Osteoblast (primary cell): Measurements from ENCODE around the gene GLRX3. TPM values are rescaled to one million over a fixed set of nuclear protein-coding genes. Genes with fewer than 3 reads are reported as not detected.
"Not testable (repeated sequence)": the region's sequence is repeated elsewhere in the genome, so short reads cannot be mapped to it uniquely, and the experiment has no call there.

Source experiments
- DNase-seq: peaks from one replicate; pipeline ENCODE4 v3.0.0; 2011; ENCODE audit warnings: low spot score, mixed read lengths; ENCODE audit not compliant: insufficient read length; ENCODE audit errors: missing footprints
- H2AFZ ChIP-seq: 2 replicates; pipeline ENCODE4 v1.6.0; 2011; ENCODE audit warnings: mild to moderate bottlenecking, low read length
- H3K27ac ChIP-seq: 2 replicates; pipeline ENCODE4 v1.5.1; 2011; ENCODE audit warnings: mild to moderate bottlenecking, low read depth, low read length, moderate library complexity
- H3K27me3 ChIP-seq: 2 replicates; pipeline ENCODE4 v1.6.0; 2012; ENCODE audit warnings: mild to moderate bottlenecking, control low read depth, inconsistent platforms, low read length, moderate library complexity; ENCODE audit not compliant: insufficient read depth
- H3K36me3 ChIP-seq: 2 replicates; pipeline ENCODE4 v1.5.1; 2011; ENCODE audit warnings: mild to moderate bottlenecking, low read length, control low read depth, moderate library complexity; ENCODE audit not compliant: insufficient read depth
- H3K4me1 ChIP-seq: 2 replicates; pipeline ENCODE4 v1.5.1; 2011; ENCODE audit warnings: mild to moderate bottlenecking, low read length, control low read depth, moderate library complexity; ENCODE audit not compliant: insufficient read depth
- H3K4me2 ChIP-seq: 2 replicates; pipeline ENCODE4 v1.6.0; 2011; ENCODE audit warnings: mild to moderate bottlenecking, low read length; ENCODE audit not compliant: insufficient read depth
- H3K4me3 ChIP-seq: fragments of 200-600 bp; sonication (generic); 3 replicates; pipeline ENCODE4 v1.5.1; 2012; ENCODE audit warnings: mild to moderate bottlenecking, low read length, inconsistent platforms; ENCODE audit not compliant: insufficient read depth
- H3K79me2 ChIP-seq: 2 replicates; pipeline ENCODE4 v1.6.0; 2012; ENCODE audit warnings: mild to moderate bottlenecking, low read length, control low read depth, inconsistent platforms; ENCODE audit not compliant: insufficient read depth
- H3K9me3 ChIP-seq: 2 replicates; pipeline ENCODE4 v1.5.1; 2011; ENCODE audit warnings: low read depth, low read length, control low read depth
- H4K20me1 ChIP-seq: 2 replicates; pipeline ENCODE4 v1.6.0; 2012; ENCODE audit warnings: mild to moderate bottlenecking, low read length, control low read depth; ENCODE audit not compliant: insufficient read depth
- total RNA-seq: library from RNA; depleted of rRNA; stranded (reverse); fragments of >200 nt; gene quantifications from 2 replicates; pipeline ENCODE4 v1.2.3, GENCODE V29; 2012
- TF ChIP-seq, protein P1 (sequence below): IDR thresholded peaks from 2 replicates; pipeline ENCODE4 v1.5.1; 2011; ENCODE audit warnings: mild to moderate bottlenecking, low read depth, low read length, moderate library complexity; ENCODE audit errors: extremely low read depth

Gene GLRX3
- 70.1 and 74.9 TPM in 2 replicates for total RNA-seq

- peaks cover 52% of the 10 kb centered on the region for H3K79me2 ChIP-seq
- peak; percentile 99 for DNase-seq
These were observed at the start of gene GLRX3 for GRCh38 chr10:130136226-130137089. TSS of gene GLRX3 (plus strand) at chr10:130136391. CDS start at chr10:130136421, 30 bp downstream.

DNA sequence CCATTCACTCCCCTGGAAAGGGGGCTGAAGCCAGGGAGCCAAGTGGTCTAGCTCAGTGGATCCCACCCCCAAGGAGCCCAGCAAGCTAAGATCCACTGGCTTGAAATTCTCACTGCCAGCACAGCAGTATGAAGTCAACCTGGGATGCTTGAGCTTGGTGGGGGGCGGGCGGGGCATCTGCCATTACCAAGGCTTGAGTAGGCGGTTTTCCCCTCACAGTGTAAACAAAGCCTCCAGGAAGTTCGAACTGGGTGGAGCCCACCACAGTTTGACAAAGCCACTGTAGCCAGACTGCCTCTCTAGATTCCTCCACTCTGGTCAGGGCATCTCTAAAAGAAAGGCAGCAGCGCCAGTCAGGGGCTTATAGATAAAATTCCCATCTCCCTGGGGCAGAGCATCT lies 45.6 kb upstream of the GLRX3 start:
- H3K27me3 ChIP-seq, H4K20me1 ChIP-seq, H3K79me2 ChIP-seq, H3K4me3 ChIP-seq, H3K4me2 ChIP-seq, DNase-seq, H3K36me3 ChIP-seq, H3K9me3 ChIP-seq, H3K27ac ChIP-seq, H2AFZ ChIP-seq, H3K4me1 ChIP-seq: not testable (repeated sequence)

More at GRCh38 chr10:130136226-130137089, at the start of gene GLRX3:
- H3K27me3 ChIP-seq = no peaks in the 10 kb centered on the region
- H3K27ac ChIP-seq = peak within 1 kb of the TSS; percentile 59
- H2AFZ ChIP-seq = peak within 1 kb of the TSS; percentile 89
- peak within 1 kb of the TSS; percentile 89 for H3K4me3 ChIP-seq
- H3K4me2 ChIP-seq = peak within 1 kb of the TSS; percentile 98
- H3K9me3 ChIP-seq = no peaks in the 10 kb centered on the region
- H3K4me1 ChIP-seq = peaks cover 24% of the 10 kb centered on the region
- H3K36me3 ChIP-seq = no peaks in the 10 kb centered on the region
- TF ChIP-seq, protein P1, sequence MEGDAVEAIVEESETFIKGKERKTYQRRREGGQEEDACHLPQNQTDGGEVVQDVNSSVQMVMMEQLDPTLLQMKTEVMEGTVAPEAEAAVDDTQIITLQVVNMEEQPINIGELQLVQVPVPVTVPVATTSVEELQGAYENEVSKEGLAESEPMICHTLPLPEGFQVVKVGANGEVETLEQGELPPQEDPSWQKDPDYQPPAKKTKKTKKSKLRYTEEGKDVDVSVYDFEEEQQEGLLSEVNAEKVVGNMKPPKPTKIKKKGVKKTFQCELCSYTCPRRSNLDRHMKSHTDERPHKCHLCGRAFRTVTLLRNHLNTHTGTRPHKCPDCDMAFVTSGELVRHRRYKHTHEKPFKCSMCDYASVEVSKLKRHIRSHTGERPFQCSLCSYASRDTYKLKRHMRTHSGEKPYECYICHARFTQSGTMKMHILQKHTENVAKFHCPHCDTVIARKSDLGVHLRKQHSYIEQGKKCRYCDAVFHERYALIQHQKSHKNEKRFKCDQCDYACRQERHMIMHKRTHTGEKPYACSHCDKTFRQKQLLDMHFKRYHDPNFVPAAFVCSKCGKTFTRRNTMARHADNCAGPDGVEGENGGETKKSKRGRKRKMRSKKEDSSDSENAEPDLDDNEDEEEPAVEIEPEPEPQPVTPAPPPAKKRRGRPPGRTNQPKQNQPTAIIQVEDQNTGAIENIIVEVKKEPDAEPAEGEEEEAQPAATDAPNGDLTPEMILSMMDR = no peak
- H4K20me1 ChIP-seq = peaks cover 38% of the 10 kb centered on the region

DNA sequence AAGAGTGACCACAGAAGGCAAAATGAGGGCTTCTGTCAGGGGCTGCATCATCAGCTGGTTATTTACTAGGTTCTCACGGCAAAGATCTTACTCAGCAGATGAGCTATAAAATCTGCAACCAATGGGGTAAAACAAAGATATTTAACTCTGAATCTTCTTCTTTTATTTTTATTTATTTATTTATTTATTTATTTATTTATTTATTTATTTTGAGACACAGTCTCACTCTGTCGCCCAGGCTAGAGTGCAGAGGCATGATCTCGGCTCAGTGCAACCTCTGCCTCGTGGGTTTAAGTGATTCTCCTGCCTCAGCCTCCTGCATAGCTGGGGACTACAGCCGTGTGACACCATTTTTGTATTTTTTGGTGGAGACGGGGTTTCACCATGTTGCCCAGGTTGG lies 36.8 kb upstream of the GLRX3 start:
- Histone ChIP-seq H3K4me2 (no peak overlapping the region), H2AFZ (no peak overlapping the region), H3K4me3 (no peak overlapping the region), H4K20me1 (no peaks in the 10 kb centered on the region), H3K79me2 (no peaks in the 10 kb centered on the region), H3K4me1 (no peaks in the 10 kb centered on the region), H3K27me3 (no peaks in the 10 kb centered on the region), H3K9me3 (no peaks in the 10 kb centered on the region), H3K27ac (no peak overlapping the region), H3K36me3 (no peaks in the 10 kb centered on the region)
- no peak for DNase-seq
- TF ChIP-seq, protein P1 = no peak

GRCh38 chr10:130105724-130106123 lies 30.5 kb upstream of the GLRX3 start:
- Histone ChIP-seq H4K20me1 (no peaks in the 10 kb centered on the region), H3K4me3 (no peak overlapping the region), H3K79me2 (peaks cover 6% of the 10 kb centered on the region), H3K9me3 (no peaks in the 10 kb centered on the region), H3K4me2 (no peak overlapping the region), H3K27me3 (no peaks in the 10 kb centered on the region), H3K27ac (no peak overlapping the region), H3K4me1 (peaks cover 12% of the 10 kb centered on the region), H2AFZ (no peak overlapping the region), H3K36me3 (no peaks in the 10 kb centered on the region)
- DNase-seq = no peak
- TF ChIP-seq, protein P1 = no peak

DNA sequence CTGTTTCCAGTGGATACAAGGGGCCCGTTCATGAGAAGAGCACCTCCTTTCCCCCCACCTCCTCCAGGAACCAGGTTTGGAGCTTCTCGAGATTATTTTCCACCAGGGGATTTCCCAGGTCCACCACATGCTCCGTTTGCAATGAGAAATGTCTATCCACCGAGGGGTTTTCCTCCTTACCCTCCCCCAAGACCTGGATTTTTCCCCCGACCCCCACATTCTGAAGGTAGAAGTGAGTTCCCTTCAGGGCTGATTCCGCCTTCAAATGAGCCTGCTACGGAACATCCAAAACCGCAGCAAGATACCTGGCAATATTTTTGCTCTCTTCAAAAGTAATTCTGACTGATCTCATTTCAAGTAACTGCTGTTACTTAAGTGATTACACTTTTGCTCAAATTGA lies 28.0 kb upstream of the GLRX3 start:
- H3K79me2 ChIP-seq, H4K20me1 ChIP-seq: not testable (repeated sequence)

More for the DNA sequence above, 28.0 kb upstream of the GLRX3 start:
- peaks cover 15% of the 10 kb centered on the region for H3K4me1 ChIP-seq
- not testable (repeated sequence) for H3K9me3 ChIP-seq, H3K27me3 ChIP-seq, H3K27ac ChIP-seq, H3K36me3 ChIP-seq, DNase-seq, H2AFZ ChIP-seq, H3K4me2 ChIP-seq, H3K4me3 ChIP-seq
